ENCODE data around the gene NR2C2AP.
A peak's percentile ranks its signal among the peaks of the same experiment; 100 is the strongest.

NR2C2AP gene

DNA sequence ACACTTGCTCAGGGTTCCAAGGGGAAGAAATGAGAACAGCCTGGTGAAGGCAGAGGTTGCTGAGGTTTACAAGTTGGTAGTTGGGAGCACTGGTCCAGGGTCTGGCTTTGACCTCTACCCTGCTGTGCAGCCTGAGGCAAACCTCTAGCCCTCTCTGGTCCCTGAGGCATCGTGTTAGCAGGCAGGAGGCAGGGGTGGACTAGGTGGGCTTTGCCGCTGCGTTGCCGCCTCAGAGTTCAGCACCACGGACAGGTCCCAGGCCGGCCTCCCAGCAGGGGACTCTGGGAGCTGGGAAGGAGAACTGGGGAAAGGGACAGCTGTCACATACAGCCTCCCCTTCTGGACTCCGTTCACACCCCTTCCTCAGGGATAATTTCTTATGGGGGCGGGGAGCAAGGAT is 11.7 kb upstream of the NR2C2AP start:
- no peak for DNase-seq (ENCODE audit: low read depth)

DNA sequence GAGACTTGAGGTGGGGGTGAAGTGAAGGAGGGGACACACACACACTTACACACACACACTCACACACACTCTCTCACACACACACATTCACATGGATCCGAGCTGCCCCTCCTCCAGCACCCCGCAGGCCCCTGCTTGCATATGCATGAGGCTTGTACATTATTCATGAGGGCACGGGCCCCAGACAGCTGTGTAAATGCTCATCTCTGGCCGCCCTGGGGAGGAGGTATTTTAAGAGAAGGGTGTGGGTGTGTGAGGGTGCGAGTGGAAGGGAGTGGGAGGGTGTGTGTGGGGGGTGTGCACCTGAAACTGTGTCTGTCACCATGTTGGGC is 10.9 kb upstream of the NR2C2AP start:
- no peak for DNase-seq (ENCODE audit: low read depth)

DNA sequence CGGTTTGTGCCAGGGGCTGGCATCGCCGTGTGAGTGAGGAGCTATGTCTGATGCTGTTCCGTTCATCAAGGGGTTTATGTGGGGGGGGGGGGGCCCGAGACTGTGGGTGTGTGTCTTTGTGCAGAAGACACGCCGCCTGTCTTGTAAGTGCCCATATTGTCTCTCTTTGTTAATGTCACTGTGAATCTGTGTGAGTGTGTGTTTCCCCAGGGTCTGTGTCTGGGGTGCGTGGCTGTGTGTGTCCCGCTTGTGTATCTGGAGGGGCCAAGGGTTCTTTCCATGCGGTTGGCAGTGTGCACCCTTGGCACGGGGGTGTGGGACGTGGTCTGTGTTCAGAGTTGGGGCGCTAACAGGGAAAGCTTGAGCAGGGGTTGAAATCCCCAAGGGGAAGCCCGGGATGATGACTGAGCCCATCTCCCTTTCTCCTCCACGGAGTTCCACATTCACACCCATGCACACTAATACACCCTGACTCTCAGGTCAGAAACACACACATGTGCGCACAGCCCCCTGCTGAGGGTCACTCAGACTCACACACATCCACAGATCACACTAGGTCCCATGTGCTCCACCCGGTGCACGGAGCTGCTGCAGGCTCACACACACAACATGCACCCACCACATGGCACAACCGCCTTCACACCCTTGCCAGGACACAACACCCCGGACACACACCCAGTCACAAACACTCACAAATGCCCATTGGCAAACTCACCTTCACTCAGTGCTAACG is 10.4 kb upstream of the NR2C2AP start:
- DNase-seq (ENCODE audit: low read depth), result no peak

GRCh38 chr19:19212916-19213315 is 9.7 kb upstream of the NR2C2AP start:
- no peak for DNase-seq (ENCODE audit: low read depth)

GRCh38 chr19:19211499-19212420 is 8.5 kb upstream of the NR2C2AP start, which contains the start of gene NCAN:
Gene NCAN (plus strand): TSS chr19:19211958. CDS start chr19:19216954, 4,996 bp downstream.
- DNase-seq (ENCODE audit: low read depth), result no peak

DNA sequence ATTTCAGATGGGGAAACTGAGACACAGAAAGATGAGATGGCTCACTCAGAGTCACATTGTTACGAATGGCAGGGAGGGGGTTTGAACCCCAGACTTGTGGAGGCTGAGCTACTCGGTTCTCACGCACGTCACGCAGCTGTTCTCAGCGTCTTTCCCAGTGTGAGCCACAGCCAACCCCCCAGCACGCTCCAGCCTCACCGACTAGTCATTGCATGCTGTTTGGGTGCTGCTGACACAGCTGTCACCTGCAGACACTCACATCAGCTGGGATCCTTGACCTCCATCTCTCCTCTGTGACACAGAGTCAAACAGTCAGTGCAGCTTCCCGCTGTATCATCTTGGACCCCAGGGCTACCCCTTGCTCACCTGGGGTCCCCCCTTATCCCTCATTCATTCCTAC is 6.2 kb upstream of the NR2C2AP start:
- DNase-seq (ENCODE audit: low read depth), result no peak

DNA sequence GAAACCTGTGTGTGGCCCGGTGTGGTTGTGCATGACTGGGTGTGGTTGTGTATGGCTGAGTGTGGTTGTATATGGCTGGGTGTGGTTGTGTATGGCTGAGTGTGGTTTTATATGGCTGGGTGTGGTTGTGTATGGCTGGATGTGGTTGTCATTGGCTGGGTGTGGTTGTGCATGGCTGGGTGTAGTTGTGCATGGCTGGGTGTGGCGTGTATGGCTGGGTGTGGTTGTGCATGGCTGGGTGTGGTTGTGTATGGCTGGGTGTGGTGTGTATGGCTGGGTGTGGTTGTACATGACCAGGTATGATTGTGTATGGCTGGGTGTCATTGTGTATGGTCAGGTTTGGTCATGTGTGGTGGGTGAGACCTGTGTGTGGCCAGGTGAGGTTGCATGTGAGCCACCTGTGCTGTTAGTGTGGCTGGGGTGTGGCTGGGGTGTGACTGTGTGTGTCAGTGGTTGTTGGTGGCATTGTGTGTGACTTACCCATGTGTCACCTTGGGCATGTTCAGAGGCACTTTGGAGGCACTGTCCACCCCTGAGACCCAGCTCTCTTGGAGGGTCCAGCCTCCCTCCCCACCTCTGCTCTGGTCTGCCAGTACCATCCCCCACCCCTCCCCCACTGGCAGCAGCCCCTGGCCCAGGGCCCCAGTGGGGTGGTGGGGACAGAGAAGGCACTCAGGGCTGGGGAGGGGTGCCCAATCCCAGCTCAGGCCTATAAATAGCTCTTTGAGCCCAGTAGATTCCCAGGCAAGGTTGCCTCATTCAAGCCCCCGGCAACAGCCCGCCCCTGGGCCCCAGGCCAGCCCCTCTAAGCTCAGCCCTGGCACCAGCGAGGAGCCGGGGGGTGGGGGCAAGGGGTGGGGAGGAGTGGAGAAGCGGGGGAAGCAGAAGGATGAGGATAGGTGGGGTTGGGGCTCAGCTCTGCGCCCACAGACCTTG is 4.7 kb upstream of the NR2C2AP start:
- no peak for DNase-seq (ENCODE audit: low read depth)

DNA sequence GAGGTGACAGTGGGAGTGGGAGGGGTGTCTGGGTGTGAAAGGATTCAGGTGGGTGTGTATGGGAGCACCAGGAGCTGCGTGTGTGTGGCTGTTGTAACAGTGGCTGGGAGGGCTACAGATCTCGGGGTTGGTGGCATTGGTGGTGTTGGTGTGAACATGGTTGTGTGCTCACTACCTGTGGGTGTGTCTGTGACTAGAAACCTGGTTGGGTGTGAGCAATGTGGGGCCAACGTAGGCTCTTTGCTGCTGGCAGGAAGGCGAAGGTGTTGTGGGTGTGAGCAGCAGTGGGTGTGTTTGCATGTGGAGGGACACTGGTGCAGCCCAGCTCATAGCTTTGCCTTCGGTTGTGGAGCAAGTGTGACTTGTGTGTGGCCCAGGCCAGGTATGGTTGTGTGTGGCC is 3.7 kb upstream of the NR2C2AP start:
- DNase-seq (ENCODE audit: low read depth), result no peak

- DNase-seq (ENCODE audit: low read depth), result no peak
Measured at GRCh38 chr19:19205416-19206410, 2.5 kb upstream of the NR2C2AP start.

DNA sequence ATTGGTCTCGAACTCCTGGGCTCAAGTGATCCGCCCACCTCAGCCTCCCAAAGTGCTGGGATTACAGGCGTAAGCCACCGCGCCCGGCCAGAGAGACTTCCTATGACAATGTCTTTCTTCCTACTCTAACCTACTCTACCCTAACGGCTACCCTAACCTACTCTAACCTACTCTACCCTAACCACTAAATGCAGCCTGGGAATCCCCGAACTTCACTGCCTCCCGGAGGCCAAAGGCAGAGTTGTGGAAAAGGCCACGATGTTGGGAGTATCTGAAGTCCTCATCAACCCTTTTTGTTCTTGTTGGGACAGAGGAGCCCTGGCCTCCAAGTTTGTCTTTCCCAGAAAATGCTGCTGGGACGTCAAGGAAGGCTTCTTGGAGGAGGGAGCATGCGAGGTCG is 967 bp upstream of the NR2C2AP start:
- no peak for DNase-seq (ENCODE audit: low read depth)

DNA sequence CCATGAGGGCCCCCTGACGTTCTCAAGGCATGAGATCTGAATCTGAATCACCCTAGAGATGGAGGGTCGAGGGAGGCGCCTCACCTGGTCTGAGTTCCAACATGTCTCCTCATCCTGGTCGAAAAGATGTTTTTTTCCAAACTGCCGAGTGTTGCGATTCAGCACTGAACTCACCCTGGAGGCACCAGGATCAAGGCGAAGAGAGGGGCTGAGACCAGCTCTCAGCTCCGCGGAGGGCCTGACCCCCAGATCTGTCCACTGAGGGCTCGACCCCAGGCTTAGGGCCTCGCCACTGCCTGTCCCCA is 555 bp downstream of the NR2C2AP start:
- DNase-seq (ENCODE audit: low read depth), result no peak

- DNase-seq (ENCODE audit: low read depth), result no peak
Measured at GRCh38 chr19:19201697-19202630, 1.2 kb downstream of the NR2C2AP start.

GRCh38 chr19:19193926-19194325 is 9.3 kb downstream of the NR2C2AP start:
- DNase-seq (ENCODE audit: low read depth), result no peak

DNA sequence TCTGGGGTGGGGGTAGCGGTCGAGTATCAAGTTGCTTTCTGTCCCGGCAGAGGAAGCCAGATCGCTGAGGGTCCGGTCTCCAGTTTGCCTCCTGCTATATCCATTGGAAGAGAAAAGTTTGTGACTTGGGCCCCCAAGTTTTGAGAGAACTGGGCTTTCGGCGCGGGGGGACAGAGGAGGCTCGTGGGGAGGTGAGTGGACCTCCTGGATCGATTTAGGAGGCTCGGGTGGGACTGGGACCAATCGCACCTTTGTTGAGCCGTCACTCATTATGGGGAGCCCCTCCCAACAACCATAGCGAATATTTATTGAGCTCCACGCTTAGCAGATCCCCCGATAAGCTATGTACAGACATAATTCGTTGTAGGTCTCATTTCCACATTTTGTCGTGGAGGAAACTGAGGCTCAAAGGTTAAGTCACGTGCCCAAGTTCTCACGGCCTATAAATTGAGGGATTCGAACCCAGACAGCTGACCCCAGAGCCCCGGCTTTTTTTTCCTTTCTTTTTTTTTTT is 10.2 kb downstream of the NR2C2AP start:
- DNase-seq (ENCODE audit: low read depth), result no peak

DNA sequence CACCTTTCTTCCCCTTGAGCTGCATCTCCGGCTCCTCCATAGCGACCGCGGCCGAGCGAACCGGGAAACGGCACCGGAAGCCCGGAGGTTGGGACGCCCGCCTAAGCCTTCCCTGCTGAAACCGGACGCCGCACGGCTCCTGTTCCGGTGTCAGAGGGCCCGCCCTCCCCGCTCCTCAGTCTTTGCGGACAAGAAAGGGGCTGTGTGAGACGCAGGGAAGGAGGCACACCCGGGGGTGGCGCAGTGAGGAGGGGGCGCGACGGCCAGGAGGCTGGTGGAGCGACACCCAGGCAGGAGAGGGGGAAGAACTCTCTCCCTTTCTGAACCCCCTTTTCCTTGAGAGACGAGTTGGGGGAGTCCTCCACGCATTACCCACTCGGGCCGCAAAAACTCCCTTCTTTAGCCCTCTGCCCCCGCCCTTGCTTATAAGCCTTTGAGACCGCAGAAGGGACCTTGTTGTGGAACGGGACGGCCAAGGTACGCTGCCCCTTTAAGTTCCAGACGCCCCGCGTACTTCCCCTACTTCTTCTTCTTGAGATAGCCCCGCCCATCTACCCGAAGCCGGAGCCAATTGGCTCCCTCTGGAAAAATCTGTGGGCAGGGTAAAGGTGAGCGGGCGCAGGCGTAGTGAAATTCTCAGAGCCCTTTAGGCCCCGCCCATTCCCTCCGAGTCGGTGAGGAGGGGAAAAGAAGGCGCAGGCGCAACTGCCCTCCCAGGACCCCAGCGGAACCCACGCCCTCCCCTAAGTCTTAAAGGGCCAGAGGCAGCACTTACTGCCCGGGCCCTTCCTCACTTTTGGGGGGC is 10.9 kb downstream of the NR2C2AP start, which contains the start of the genes BORCS8 and RFXANK:
BORCS8 (minus strand) TSS at position 75 of the 805 bp plus-strand sequence; CDS start at position 40, 35 bp downstream.
RFXANK (plus strand) TSS at position 181 of the 805 bp plus-strand sequence. CDS start 1,689 bp downstream, outside the sequence.
- peak; percentile 96 for DNase-seq (ENCODE audit: low read depth)

DNA sequence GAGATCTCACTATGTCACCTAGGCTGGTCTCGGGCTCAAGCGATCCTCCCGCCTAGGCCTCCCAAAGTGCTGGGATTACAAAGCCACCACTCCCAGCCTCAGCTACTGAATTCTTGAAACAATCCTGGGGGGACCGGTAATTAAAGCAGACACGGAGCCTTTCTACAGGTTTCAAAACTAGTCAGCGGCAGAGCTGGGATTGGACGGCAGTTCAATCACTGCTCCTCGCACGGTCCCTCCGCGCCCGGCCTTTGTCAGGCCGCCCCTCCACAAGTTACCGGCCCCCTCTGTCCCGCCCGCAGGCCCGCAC is 11.5 kb downstream of the NR2C2AP start:
- DNase-seq (ENCODE audit: low read depth), result no peak

GRCh38 chr19:19186742-19187141 is 16.5 kb downstream of the NR2C2AP start:
- DNase-seq (ENCODE audit: low read depth), result no peak

- peak; percentile 54 for DNase-seq (ENCODE audit: low read depth)
Measured at GRCh38 chr19:19185853-19186740, 17.1 kb downstream of the NR2C2AP start.
